HG02973 (cell line): ENCODE results near the gene DCAF4.

ENCODE experiments used
- ATAC-seq: cut with Tn5 transposase; IDR thresholded peaks from one replicate; pipeline ENCODE4 v1.9.1; 2021; ENCODE audit warnings: moderate library complexity; ENCODE audit not compliant: unreplicated experiment

Gene DCAF4

GRCh38 chr14:72926292-72927028 lies at the start of gene DCAF4:
DCAF4 (plus strand) TSS chr14:72926464; CDS start chr14:72937979, 11,515 bp downstream.
- peak; percentile 98 for ATAC-seq

GRCh38 chr14:72876710-72877063 lies 49.6 kb upstream of the DCAF4 start:
- ATAC-seq: no peak

GRCh38 chr14:72878746-72879145 lies 47.5 kb upstream of the DCAF4 start:
- no peak for ATAC-seq

- ATAC-seq: no peak
Measured at GRCh38 chr14:72879431-72879830, 46.8 kb upstream of the DCAF4 start.

- no peak for ATAC-seq
Measured at GRCh38 chr14:72880164-72880563, 46.1 kb upstream of the DCAF4 start.

- ATAC-seq: no peak
Measured at GRCh38 chr14:72880820-72881219, 45.4 kb upstream of the DCAF4 start.

GRCh38 chr14:72881543-72881942 lies 44.7 kb upstream of the DCAF4 start:
- ATAC-seq: no peak

GRCh38 chr14:72882047-72882446 lies 44.2 kb upstream of the DCAF4 start:
- no peak for ATAC-seq

- ATAC-seq: no peak
Measured at GRCh38 chr14:72882463-72882862, 43.8 kb upstream of the DCAF4 start.

- no peak for ATAC-seq
Measured at GRCh38 chr14:72883109-72883508, 43.2 kb upstream of the DCAF4 start.

GRCh38 chr14:72883961-72884360 lies 42.3 kb upstream of the DCAF4 start:
- peak; percentile 60 for ATAC-seq

GRCh38 chr14:72884386-72884785 lies 41.9 kb upstream of the DCAF4 start:
- ATAC-seq: no peak

- no peak for ATAC-seq
Measured at GRCh38 chr14:72887514-72887913, 38.8 kb upstream of the DCAF4 start.

- no peak for ATAC-seq
Measured at GRCh38 chr14:72888192-72888591, 38.1 kb upstream of the DCAF4 start.

- ATAC-seq: no peak
Measured at GRCh38 chr14:72888636-72889201, 37.5 kb upstream of the DCAF4 start.

- no peak for ATAC-seq
Measured at GRCh38 chr14:72889366-72889765, 36.9 kb upstream of the DCAF4 start.

GRCh38 chr14:72891666-72892102 lies 34.6 kb upstream of the DCAF4 start:
- ATAC-seq: no peak

GRCh38 chr14:72892103-72892878 lies 34.0 kb upstream of the DCAF4 start:
- no peak for ATAC-seq

GRCh38 chr14:72892879-72893635 lies 33.2 kb upstream of the DCAF4 start:
- no peak for ATAC-seq

- peak; percentile 95 for ATAC-seq
Measured at GRCh38 chr14:72893636-72894322, 32.5 kb upstream of the DCAF4 start, which contains the start of gene DPF3. DPF3 (minus strand) TSS chr14:72894101; CDS start chr14:72894088, 13 bp downstream.

- ATAC-seq: no peak
Measured at GRCh38 chr14:72894323-72894622, 32.0 kb upstream of the DCAF4 start.
